NCI-H1436 (cell line): ENCODE results near the gene JAM3.
"Not testable (repeated sequence)": the region's sequence is repeated elsewhere in the genome, so short reads cannot be mapped to it uniquely, and the experiment has no call there.

Experiments
- DNase-seq: peaks from one replicate; lab custom pipeline; 2025; lab: John Stamatoyannopoulos, UW

Gene JAM3

DNA sequence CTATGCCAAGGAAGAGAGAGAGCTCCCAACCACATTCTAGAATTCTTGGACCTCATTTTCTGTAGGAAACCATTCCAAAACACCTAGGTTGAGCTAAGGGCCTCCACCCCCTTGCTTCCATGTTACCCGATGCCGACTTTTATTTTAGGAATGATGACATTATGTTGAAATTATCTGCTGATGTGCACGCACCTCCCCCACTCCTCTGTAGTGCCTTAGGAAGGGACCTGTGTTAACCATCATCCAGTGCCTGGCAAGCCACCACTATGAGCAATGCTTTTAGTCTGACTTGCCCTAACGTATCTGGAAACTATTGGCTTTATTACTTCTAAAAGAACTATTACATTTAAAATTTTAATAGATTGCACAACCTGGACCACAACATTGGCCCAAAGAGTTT is 112.8 kb downstream of the JAM3 start:
- DNase-seq, result no peak

GRCh38 chr11:134188092-134188491 is 119.2 kb downstream of the JAM3 start:
- not testable (repeated sequence) for DNase-seq

DNA sequence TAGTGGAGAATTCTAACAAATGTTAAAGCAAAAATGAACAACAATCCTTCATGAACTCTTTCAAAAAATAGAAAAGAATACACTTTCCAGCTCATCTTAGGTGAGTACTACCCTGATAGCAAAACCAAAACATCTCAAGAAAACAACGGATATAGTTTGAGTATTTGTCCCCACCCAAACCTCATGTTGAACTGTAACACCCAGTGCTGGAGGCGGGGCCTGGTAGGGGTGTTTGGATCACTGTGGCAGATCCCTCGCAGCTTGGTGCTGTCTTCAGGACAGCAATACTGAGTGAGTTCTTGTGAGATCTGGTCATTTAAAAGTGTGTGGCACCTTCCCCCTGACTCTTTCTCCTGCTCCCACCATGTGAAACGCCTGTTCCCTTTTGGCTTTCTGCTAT is 127.9 kb downstream of the JAM3 start:
- DNase-seq, result no peak

DNA sequence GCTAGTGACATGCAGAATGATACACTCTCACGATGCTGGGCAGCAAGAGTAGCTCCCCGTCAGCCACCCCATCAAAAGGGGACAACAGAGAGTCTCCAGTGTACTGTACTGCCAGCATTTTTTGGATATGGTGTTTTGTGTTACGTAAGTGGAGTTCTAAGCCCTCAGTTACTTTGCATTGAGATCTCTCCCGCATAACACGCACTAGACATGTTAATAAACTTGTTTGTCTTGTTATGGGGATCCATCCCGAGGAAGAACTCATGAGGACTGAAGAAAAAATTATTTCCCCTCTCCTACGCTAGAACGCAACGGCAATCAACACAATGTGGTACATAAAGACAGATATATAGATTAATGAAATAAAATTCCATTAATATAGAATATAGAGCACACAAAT is 130.7 kb downstream of the JAM3 start:
- DNase-seq, result no peak

DNA sequence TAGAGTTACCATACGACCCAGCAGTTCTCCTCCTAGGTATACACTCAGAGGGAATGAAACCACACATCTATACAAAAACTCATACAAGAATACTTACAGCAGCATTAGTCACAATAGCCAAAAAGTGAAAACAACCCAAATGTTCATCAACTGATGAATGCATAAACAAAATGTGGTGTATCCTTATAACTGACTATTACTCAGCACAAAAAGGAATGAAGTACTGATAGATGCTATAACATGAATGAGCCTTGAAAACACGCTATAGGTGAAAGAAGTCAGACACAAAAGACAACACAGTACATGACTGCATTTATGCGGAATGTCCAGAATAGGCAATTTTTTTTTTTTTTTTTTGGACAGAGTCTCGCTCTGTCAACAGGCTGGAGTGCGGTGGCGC is 131.8 kb downstream of the JAM3 start:
- DNase-seq, result no peak
